ENCODE data around the gene MOB3B. TPM values are rescaled to one million over a fixed set of nuclear protein-coding genes. Genes with fewer than 3 reads are reported as not detected.

MOB3B gene
- total and polyA plus RNA-seq, 2 of the 13 experiments (the other 11 are each of a cell fraction or from before 2014, with no cell fraction given), result 0.03 to 0.09 TPM

DNA sequence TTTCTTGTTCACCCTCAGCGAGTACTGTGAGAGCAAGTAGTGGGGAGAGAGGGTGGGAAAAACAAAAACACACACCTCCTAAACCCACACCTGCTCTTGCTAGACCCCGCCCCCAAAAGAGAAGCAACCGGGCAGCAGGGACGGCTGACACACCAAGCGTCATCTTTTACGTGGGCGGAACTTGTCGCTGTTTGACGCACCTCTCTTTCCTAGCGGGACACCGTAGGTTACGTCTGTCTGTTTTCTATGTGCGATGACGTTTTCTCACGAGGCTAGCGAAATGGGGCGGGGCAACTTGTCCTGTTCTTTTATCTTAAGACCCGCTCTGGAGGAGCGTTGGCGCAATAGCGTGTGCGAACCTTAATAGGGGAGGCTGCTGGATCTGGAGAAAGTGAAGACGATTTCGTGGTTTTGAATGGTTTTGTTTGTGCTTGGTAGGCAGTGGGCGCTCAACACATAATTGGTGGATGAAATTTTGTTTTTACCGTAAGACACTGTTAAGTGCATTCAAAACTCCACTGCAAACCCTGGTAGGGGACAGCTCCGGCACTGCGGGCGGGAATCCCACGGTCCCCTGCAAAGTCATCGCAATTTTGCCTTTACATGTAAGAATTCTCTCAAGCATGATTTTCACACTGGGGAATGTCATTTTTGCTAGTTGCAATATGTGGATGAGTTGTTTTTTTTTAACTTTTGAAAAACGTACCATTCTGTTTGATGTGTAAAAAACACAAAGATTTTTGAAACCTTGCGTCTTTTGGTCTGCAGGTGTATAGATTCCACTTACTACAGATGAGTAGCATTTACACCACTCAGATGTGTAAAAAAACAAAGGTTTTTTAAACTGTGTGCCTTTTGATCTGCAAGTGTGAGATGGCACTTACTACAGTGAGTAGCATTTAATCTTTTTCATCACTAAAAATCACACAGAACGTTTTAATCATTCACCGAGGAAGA lies 44.3 kb upstream of the MOB3B start (continued):
- TF ChIP-seq AGO1 (IDR thresholded peaks at IDR 0.05; ENCODE audit: low read depth, low read length, poor library complexity, severe bottlenecking), result no peak
- TF ChIP-seq, protein P1, sequence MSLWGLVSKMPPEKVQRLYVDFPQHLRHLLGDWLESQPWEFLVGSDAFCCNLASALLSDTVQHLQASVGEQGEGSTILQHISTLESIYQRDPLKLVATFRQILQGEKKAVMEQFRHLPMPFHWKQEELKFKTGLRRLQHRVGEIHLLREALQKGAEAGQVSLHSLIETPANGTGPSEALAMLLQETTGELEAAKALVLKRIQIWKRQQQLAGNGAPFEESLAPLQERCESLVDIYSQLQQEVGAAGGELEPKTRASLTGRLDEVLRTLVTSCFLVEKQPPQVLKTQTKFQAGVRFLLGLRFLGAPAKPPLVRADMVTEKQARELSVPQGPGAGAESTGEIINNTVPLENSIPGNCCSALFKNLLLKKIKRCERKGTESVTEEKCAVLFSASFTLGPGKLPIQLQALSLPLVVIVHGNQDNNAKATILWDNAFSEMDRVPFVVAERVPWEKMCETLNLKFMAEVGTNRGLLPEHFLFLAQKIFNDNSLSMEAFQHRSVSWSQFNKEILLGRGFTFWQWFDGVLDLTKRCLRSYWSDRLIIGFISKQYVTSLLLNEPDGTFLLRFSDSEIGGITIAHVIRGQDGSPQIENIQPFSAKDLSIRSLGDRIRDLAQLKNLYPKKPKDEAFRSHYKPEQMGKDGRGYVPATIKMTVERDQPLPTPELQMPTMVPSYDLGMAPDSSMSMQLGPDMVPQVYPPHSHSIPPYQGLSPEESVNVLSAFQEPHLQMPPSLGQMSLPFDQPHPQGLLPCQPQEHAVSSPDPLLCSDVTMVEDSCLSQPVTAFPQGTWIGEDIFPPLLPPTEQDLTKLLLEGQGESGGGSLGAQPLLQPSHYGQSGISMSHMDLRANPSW (CRISPR knock-in tag; IDR thresholded peaks at IDR 0.05; ENCODE audit: borderline replicate concordance), result no peak
- TF ChIP-seq ZFY (CRISPR knock-in tag; IDR thresholded peaks at IDR 0.05), result no peak
- TF ChIP-seq ZNF17 (CRISPR knock-in tag; IDR thresholded peaks at IDR 0.05), result no peak
- no peak for TF ChIP-seq DNMT1 (CRISPR knock-in tag; IDR thresholded peaks at IDR 0.05)
- TF ChIP-seq FIP1L1 (IDR thresholded peaks at IDR 0.05; ENCODE audit: borderline replicate concordance, insufficient read depth, low read depth, low read length), result no peak
- no peak for TF ChIP-seq ZSCAN25 (CRISPR knock-in tag; IDR thresholded peaks at IDR 0.05)
- TF ChIP-seq, protein P2, sequence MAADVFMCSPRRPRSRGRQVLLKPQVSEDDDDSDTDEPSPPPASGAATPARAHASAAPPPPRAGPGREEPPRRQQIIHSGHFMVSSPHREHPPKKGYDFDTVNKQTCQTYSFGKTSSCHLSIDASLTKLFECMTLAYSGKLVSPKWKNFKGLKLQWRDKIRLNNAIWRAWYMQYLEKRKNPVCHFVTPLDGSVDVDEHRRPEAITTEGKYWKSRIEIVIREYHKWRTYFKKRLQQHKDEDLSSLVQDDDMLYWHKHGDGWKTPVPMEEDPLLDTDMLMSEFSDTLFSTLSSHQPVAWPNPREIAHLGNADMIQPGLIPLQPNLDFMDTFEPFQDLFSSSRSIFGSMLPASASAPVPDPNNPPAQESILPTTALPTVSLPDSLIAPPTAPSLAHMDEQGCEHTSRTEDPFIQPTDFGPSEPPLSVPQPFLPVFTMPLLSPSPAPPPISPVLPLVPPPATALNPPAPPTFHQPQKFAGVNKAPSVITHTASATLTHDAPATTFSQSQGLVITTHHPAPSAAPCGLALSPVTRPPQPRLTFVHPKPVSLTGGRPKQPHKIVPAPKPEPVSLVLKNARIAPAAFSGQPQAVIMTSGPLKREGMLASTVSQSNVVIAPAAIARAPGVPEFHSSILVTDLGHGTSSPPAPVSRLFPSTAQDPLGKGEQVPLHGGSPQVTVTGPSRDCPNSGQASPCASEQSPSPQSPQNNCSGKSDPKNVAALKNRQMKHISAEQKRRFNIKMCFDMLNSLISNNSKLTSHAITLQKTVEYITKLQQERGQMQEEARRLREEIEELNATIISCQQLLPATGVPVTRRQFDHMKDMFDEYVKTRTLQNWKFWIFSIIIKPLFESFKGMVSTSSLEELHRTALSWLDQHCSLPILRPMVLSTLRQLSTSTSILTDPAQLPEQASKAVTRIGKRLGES (CRISPR knock-in tag; IDR thresholded peaks at IDR 0.05; ENCODE audit: borderline replicate concordance), result no peak
- TF ChIP-seq NCOR1 (IDR thresholded peaks at IDR 0.05; ENCODE audit: borderline replicate concordance, low read length), result 0 out of 2 replicates have a peak, but pooled peaks have one; percentile 31
- TF ChIP-seq, protein P3, sequence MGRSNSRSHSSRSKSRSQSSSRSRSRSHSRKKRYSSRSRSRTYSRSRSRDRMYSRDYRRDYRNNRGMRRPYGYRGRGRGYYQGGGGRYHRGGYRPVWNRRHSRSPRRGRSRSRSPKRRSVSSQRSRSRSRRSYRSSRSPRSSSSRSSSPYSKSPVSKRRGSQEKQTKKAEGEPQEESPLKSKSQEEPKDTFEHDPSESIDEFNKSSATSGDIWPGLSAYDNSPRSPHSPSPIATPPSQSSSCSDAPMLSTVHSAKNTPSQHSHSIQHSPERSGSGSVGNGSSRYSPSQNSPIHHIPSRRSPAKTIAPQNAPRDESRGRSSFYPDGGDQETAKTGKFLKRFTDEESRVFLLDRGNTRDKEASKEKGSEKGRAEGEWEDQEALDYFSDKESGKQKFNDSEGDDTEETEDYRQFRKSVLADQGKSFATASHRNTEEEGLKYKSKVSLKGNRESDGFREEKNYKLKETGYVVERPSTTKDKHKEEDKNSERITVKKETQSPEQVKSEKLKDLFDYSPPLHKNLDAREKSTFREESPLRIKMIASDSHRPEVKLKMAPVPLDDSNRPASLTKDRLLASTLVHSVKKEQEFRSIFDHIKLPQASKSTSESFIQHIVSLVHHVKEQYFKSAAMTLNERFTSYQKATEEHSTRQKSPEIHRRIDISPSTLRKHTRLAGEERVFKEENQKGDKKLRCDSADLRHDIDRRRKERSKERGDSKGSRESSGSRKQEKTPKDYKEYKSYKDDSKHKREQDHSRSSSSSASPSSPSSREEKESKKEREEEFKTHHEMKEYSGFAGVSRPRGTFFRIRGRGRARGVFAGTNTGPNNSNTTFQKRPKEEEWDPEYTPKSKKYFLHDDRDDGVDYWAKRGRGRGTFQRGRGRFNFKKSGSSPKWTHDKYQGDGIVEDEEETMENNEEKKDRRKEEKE (IDR thresholded peaks at IDR 0.05), result no peak
- no peak for TF ChIP-seq NFIC (IDR thresholded peaks at IDR 0.05; ENCODE audit: low read length)
- TF ChIP-seq KMT2B (CRISPR knock-in tag; IDR thresholded peaks at IDR 0.05), result peak; percentile 68
- TF ChIP-seq ZSCAN21 (CRISPR knock-in tag; IDR thresholded peaks at IDR 0.05; ENCODE audit: borderline replicate concordance), result no peak
- TF ChIP-seq TOE1 (CRISPR knock-in tag; IDR thresholded peaks at IDR 0.05), result no peak
- TF ChIP-seq, protein P4, sequence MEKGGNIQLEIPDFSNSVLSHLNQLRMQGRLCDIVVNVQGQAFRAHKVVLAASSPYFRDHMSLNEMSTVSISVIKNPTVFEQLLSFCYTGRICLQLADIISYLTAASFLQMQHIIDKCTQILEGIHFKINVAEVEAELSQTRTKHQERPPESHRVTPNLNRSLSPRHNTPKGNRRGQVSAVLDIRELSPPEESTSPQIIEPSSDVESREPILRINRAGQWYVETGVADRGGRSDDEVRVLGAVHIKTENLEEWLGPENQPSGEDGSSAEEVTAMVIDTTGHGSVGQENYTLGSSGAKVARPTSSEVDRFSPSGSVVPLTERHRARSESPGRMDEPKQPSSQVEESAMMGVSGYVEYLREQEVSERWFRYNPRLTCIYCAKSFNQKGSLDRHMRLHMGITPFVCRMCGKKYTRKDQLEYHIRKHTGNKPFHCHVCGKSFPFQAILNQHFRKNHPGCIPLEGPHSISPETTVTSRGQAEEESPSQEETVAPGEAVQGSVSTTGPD (CRISPR knock-in tag; IDR thresholded peaks at IDR 0.05), result no peak
- no peak for TF ChIP-seq MXD4 (CRISPR knock-in tag; IDR thresholded peaks at IDR 0.05)
- TF ChIP-seq NR2C2 (CRISPR knock-in tag; IDR thresholded peaks at IDR 0.05; ENCODE audit: borderline replicate concordance), result no peak
- no peak for TF ChIP-seq ZMAT3 (CRISPR knock-in tag; conservative IDR thresholded peaks at IDR 0.05)
- TF ChIP-seq PRPF4 (IDR thresholded peaks at IDR 0.05; ENCODE audit: low read depth, low read length, poor library complexity, severe bottlenecking), result no peak

Measured in HepG2 (cell line).